Activated CD8-positive, alpha-beta memory T cell treated with anti-CD3 and anti-CD28 coated beads for 4 hours (primary cell): ENCODE measurements around the gene TMEM87A.
"Not testable (repeated sequence)": the region's sequence is repeated elsewhere in the genome, so short reads cannot be mapped to it uniquely, and the experiment has no call there.

Experiments
- DNase-seq, 2 donors: peaks; one replicate each; pipeline ENCODE4 v3.0.0-alpha.2; 2020; ENCODE audit warnings: low read depth in 2 of 2

The TMEM87A gene

DNA sequence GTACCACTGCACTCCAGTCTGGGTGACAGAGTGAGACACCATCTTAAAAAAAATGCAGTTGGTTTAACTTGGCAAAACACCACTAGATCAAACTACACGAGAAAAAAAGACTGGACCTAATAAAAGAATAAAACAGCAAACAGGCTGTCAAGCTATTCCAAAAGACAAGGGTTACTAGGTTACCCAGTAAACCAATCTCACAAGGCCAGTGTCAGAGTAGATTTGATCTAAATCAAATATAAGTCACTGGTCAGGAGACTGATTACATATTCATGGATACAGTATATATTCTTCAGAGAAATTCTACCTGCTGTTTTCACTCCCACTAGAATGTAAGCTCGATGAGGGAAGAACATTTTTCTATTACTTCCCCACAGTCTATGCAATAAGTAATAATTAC, 2.7 kb downstream of the TMEM87A start:
- no peak for DNase-seq

GRCh38 chr15:42267286-42267685, 5.9 kb downstream of the TMEM87A start:
- DNase-seq, result no peak

DNA sequence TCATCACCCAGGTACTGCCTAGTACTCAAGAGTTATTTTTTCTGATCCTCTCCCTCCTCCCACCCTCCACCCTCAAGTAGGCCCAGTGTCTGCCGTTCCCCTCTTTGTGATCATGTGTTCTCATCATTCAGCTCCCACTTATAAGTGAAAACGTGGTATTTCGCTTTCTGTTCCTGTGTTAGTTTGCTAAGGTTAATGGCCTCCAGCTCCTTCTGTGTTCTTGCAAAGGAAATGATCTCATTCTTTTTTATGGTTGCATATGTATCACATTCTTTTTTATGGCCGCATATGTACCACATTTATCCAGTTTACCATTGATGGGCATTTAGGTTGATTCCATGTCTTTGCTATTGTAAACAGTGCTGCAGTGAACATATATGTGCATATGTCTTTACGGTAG, 8.4 kb downstream of the TMEM87A start:
- no peak for DNase-seq

GRCh38 chr15:42253300-42253699, 19.9 kb downstream of the TMEM87A start:
- DNase-seq, result no peak

- DNase-seq, result no peak
Measured at GRCh38 chr15:42240823-42241222, 32.4 kb downstream of the TMEM87A start.

GRCh38 chr15:42239528-42240182, 33.6 kb downstream of the TMEM87A start:
- no peak for DNase-seq

GRCh38 chr15:42233107-42233506, 40.1 kb downstream of the TMEM87A start:
- no peak for DNase-seq

- DNase-seq, result no peak
Measured at GRCh38 chr15:42232606-42233005, 40.6 kb downstream of the TMEM87A start.

- no peak for DNase-seq
Measured at GRCh38 chr15:42231088-42231487, 42.1 kb downstream of the TMEM87A start.

DNA sequence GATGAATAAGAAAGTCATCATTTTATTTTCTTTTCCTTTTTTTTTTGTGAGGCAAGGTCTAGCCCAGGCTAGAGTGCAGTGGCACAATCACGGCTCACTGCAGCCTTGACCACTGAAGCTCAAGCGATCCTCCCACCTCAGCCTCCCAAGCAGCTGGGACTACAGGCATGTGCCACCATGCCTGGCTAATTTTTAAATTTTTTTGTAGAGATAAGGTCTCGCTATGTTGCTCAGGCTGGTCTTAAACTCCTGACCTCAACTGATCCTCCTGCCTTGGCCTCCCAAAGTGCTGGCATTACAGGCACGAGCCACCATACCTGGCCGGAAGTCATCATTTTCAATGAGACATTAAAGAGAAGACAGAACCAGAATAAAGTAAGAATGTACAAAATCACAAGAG, 44.3 kb downstream of the TMEM87A start:
- not testable (repeated sequence) for DNase-seq

DNA sequence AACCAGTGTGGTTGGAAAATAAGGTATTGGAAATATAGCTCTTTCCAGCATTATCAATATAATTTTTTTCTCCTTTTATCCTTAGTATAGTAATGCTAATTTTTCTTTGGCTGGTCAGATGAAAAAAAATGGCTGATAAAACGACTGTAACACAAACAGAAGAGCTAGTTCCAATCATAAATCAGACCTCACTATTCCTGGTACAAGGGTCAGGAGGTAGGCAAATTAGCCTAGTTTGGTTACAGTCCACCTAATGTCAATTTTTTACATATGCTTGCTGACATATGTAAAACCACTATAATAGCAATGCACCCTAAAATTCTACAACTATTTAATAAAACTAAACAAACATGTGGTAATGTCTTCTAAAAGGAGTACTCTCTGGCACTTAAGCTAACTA, 45.2 kb downstream of the TMEM87A start:
- no peak for DNase-seq

GRCh38 chr15:42226648-42227047, 46.6 kb downstream of the TMEM87A start:
- DNase-seq, result no peak

- DNase-seq, result no peak
Measured at GRCh38 chr15:42220216-42220615, 53.0 kb downstream of the TMEM87A start.

GRCh38 chr15:42218953-42219592, 54.2 kb downstream of the TMEM87A start:
- DNase-seq, result no peak

DNA sequence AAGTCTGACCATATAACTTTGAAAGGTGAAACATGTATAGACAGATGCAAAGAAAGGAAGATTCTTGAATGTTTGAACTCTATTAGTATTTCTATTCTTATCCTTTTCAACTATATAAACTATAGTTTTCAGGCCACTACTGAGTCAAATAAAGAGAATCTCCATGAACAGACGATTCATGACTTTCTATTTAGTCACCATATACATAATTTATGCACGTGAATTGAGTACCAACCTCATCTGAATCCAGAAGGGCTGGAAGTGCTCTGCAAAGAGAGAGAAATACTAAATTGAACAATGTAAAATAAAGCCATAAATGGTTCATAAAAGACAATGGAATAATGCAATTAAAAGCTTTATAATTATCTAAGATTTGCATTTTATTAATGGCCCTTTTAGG, 55.7 kb downstream of the TMEM87A start:
- DNase-seq, result no peak

GRCh38 chr15:42215913-42216829, 57.1 kb downstream of the TMEM87A start:
- DNase-seq, result no peak

- no peak for DNase-seq
Measured at GRCh38 chr15:42214600-42214999, 58.6 kb downstream of the TMEM87A start.

DNA sequence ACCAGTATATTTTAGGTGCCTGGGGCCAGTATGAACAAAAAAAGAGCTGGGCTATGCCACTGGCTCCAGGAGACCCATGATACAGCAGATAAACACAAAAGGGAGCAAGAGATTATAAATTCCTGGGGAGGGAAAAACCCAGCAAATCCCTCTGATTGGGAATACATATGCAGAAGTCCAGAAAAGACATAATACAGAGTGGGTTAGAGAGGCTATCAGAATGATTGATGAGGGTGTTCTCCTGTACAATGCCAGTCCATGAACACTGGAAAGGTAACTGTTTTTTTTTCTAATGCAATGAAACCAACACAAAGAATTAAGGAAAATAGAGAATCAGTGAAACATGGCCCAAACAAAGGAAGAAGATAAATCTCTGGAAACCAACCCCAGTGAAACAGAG, 59.7 kb downstream of the TMEM87A start:
- no peak for DNase-seq

DNA sequence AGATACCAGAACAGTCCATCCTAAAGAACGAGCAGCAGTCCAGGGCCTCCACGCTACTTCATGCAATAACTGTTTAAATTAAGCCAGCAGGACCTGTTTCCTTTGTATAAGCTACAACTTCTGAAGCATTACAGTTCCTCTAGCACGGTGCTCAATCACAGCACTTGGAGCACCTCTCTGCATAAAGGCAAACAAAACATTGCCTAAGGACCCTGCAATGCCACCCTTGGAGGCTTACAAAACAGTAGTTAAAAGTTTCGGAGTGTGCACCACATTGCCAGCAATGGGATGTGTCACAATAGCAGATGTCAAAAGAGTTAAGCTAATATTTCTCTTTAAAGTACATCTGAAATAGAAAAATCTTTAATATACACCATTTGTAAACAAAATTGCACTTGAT, 62.5 kb downstream of the TMEM87A start:
- no peak for DNase-seq

DNA sequence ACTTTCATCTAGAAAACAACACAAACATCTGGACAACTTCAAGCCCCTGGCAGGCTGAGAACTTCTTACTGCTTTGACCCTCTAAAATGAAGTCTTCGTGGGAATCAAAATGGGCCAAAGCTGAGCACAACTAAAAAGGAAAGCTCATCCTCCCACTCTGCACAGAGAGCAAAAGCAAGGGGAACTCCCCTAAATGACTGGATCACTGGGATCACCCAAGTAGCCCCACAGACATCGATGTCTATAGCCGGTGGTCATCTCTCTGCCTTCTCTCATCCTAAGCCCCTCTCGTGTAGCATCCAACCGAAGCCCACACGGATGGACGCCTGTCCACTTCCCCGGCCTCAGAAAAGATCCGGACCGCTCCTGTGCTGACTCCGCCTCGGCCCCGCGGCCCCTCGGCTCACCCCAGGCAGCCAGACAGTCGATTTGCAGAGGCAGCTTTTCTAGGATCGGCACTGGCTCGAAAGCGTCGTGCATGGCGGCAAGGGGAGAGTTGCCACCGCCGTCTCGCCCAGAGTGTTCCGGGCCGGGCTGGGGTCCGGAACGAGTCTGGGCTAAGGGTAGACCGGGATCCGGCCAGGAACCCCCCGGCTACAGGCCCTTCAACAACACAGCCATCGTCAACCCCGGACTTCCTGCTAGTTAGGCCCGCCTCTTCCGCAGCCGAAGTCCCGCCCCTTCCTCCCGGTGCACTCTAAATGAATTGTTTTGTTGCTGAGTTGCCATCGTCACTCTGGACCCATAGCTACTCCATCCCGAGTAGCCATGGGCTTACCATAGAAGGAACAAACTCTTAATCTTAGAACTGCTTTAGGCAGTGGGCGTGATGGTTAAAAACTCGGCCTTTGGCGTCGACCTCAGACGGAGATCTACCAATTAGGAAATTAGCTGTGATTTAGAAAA, 65.3 kb downstream of the TMEM87A start, which contains the start of gene VPS39:
Gene VPS39, minus strand, starts transcription at position 631 of the 906 bp plus-strand sequence. Its CDS starts 151 bp downstream, at position 480.
- DNase-seq, result peak; percentile 63 to 64

- no peak for DNase-seq
Measured at GRCh38 chr15:42206406-42206805, 66.8 kb downstream of the TMEM87A start.
